WTC11 (cell line): ENCODE measurements around the gene PRND.

Experiments
- ATF2 ChIP-seq: sonication (generic); formaldehyde crosslinking; IDR thresholded peaks from 2 replicates; pipeline ENCODE4 v1.8.1; 2022; ENCODE audit warnings: low read depth, missing genetic modification reagents, borderline replicate concordance
- CTCF ChIP-seq: fragments of 200-600 bp; IDR thresholded peaks from 2 replicates; pipeline ENCODE4 v1.8.0; 2022; ENCODE audit warnings: antibody characterized with exemption
- ETV6 ChIP-seq: sonication (generic); formaldehyde crosslinking; IDR thresholded peaks from 2 replicates; pipeline ENCODE4 v1.8.1; 2022; ENCODE audit warnings: mild to moderate bottlenecking, missing genetic modification reagents
- PREB ChIP-seq: sonication (generic); formaldehyde crosslinking; IDR thresholded peaks from 2 replicates; pipeline ENCODE4 v1.8.1; 2022; ENCODE audit warnings: mild to moderate bottlenecking, missing genetic modification reagents, moderate library complexity, borderline replicate concordance
- USF2 ChIP-seq: sonication (generic); formaldehyde crosslinking; IDR thresholded peaks from 2 replicates; pipeline ENCODE4 v1.8.1; 2023; ENCODE audit warnings: mild to moderate bottlenecking, missing genetic modification reagents, moderate library complexity
- ZNF263 ChIP-seq: sonication (generic); formaldehyde crosslinking; IDR thresholded peaks from 2 replicates; pipeline ENCODE4 v1.8.1; 2022; ENCODE audit warnings: low read depth, mild to moderate bottlenecking, moderate library complexity, missing genetic modification reagents

- TF ChIP-seq ETV6 (CRISPR knock-in tag), result no peak
- no peak for TF ChIP-seq ATF2 (CRISPR knock-in tag)
- TF ChIP-seq PREB (CRISPR knock-in tag), result no peak
- TF ChIP-seq CTCF, result no peak
- TF ChIP-seq ZNF263 (CRISPR knock-in tag), result no peak
- TF ChIP-seq USF2 (CRISPR knock-in tag), result no peak
These were observed 41.6 kb downstream of the PRND start for GRCh38 chr20:4763261-4763660.
